H1 (cell line): ENCODE data around the gene RPTOR. TPM values are rescaled to one million over a fixed set of nuclear protein-coding genes. Genes with fewer than 3 reads are reported as not detected.

ENCODE experiments used
- CTCF ChIA-PET: fragments of 300-600 bp; sonication (Branson Sonifier 250); formaldehyde crosslinking; loops from one replicate; lab custom pipeline; 2021; ENCODE audit not compliant: partially characterized antibody; lab: Charles Lee
- POLR2A ChIA-PET: fragments of 300-600 bp; sonication (Branson Sonifier 250); formaldehyde crosslinking; loops from one replicate; lab custom pipeline; 2021; ENCODE audit warnings: inconsistent platforms; ENCODE audit not compliant: partially characterized antibody; lab: Charles Lee
- DNase-seq, 2 experiments: peaks; one replicate each; pipeline versions ENCODE4 v3.0.0 to v3.0.0-alpha.2; 2010 to 2022; ENCODE audit warnings: low spot score in 2 of 2, low read depth in 1 of 2, mixed read lengths in 1 of 2
- FAIRE-seq: peaks from 2 replicates; lab custom pipeline; 2011; peaks lifted over from hg19 to GRCh38; lab: Jason Lieb, UNC
- H2AFZ ChIP-seq: 2 replicates; pipeline ENCODE4 v1.8.1; 2012; ENCODE audit warnings: low read length, inconsistent platforms
- H2AK5ac ChIP-seq: 2 replicates; pipeline ENCODE4 v1.6.1; 2013; ENCODE audit warnings: low read depth, low read length
- H2BK120ac ChIP-seq: replicated peaks from 2 replicates; pipeline ENCODE3; 2013; ENCODE audit warnings: low read depth, low read length, inconsistent platforms
- H2BK12ac ChIP-seq: 2 replicates; pipeline ENCODE4 v1.6.1; 2013; ENCODE audit warnings: low read depth, low read length
- H2BK15ac ChIP-seq: 2 replicates; pipeline ENCODE4 v1.6.1; 2013; ENCODE audit warnings: low read length
- H2BK20ac ChIP-seq: 2 replicates; pipeline ENCODE4 v1.6.1; 2013; ENCODE audit warnings: low read length
- H2BK5ac ChIP-seq: 2 replicates; pipeline ENCODE4 v1.6.1; 2013; ENCODE audit warnings: low read depth, low read length
- H3K14ac ChIP-seq: 2 replicates; pipeline ENCODE4 v1.6.1; 2013; ENCODE audit warnings: inconsistent platforms; ENCODE audit not compliant: insufficient read length
- H3K18ac ChIP-seq: 2 replicates; pipeline ENCODE4 v1.6.1; 2013; ENCODE audit warnings: low read length; ENCODE audit errors: extremely low read depth
- H3K23ac ChIP-seq: 2 replicates; pipeline ENCODE4 v1.6.1; 2013; ENCODE audit warnings: inconsistent platforms; ENCODE audit not compliant: insufficient read length
- H3K23me2 ChIP-seq: 2 replicates; pipeline ENCODE4 v1.6.1; 2013; ENCODE audit warnings: low read depth, low read length
- H3K27ac ChIP-seq: 2 replicates; pipeline ENCODE4 v1.6.1; 2011; ENCODE audit warnings: low read depth, low read length, inconsistent platforms
- H3K27me3 ChIP-seq, 4 experiments: replicated peaks in 1 of 4; 1 replicate in 1 of 4; 2 replicates in 3 of 4; pipeline versions ENCODE4 v1.6.1 to v1.8.1; 2011 to 2013; ENCODE audit warnings: low read length in 3 of 4, mild to moderate bottlenecking in 3 of 4, inconsistent platforms in 2 of 4, mixed read lengths in 2 of 4, moderate library complexity in 1 of 4; ENCODE audit not compliant: control insufficient read depth in 3 of 4, insufficient read depth in 3 of 4; ENCODE audit errors: extremely low read depth in 1 of 4
- H3K36me3 ChIP-seq, 4 experiments: 2 replicates each; pipeline versions ENCODE4 v1.6.1 to v1.8.1; 2011 to 2013; ENCODE audit warnings: mild to moderate bottlenecking in 4 of 4, low read length in 3 of 4, moderate library complexity in 2 of 4, control low read depth in 1 of 4, inconsistent platforms in 1 of 4; ENCODE audit not compliant: insufficient read depth in 4 of 4, control insufficient read depth in 2 of 4
- H3K4ac ChIP-seq: replicated peaks from 2 replicates; pipeline ENCODE3; 2013; ENCODE audit warnings: low read length, low read depth, mixed read lengths, inconsistent platforms; ENCODE audit not compliant: insufficient read length
- H3K4me1 ChIP-seq, 4 experiments: replicated peaks in 1 of 4; 1 replicate in 1 of 4; 2 replicates in 3 of 4; pipeline versions ENCODE4 v1.6.1 to v1.8.1; 2011 to 2013; ENCODE audit warnings: low read length in 3 of 4, inconsistent platforms in 2 of 4, mixed read lengths in 1 of 4; ENCODE audit not compliant: insufficient read depth in 4 of 4, control insufficient read depth in 3 of 4
- H3K4me2 ChIP-seq, 2 experiments: 2 replicates each; pipeline versions ENCODE4 v1.6.1 to v1.8.1; 2011 to 2013; ENCODE audit warnings: low read depth in 2 of 2, low read length in 2 of 2, control low read depth in 1 of 2, inconsistent platforms in 1 of 2, mild to moderate bottlenecking in 1 of 2; ENCODE audit not compliant: insufficient read depth in 1 of 2
- H3K4me3 ChIP-seq, 4 experiments: fragments of 200-600, 300-600 bp in 1 of 4; sonication (generic), shearing (Covaris generic), sonication (Bioruptor Twin) in 1 of 4; 2 replicates each; pipeline versions ENCODE4 v1.5.1 to v1.8.1; 2011 to 2016; ENCODE audit warnings: low read length in 4 of 4, low read depth in 3 of 4, control low read depth in 2 of 4, inconsistent platforms in 2 of 4, mild to moderate bottlenecking in 2 of 4, mixed read lengths in 1 of 4, moderate library complexity in 1 of 4; ENCODE audit not compliant: insufficient read depth in 2 of 4; ENCODE audit errors: extremely low read depth in 1 of 4
- H3K56ac ChIP-seq: replicated peaks from 2 replicates; pipeline ENCODE3; 2013; ENCODE audit warnings: low read depth, mild to moderate bottlenecking, mixed read lengths, low read length, inconsistent platforms; ENCODE audit not compliant: insufficient read length
- H3K79me1 ChIP-seq: 2 replicates; pipeline ENCODE4 v1.6.1; 2013; ENCODE audit warnings: low read depth, low read length, control low read depth
- H3K79me2 ChIP-seq, 2 experiments: 2 replicates each; pipeline versions ENCODE4 v1.6.1 to v1.8.1; 2012 to 2013; ENCODE audit warnings: low read length in 2 of 2, mild to moderate bottlenecking in 2 of 2, inconsistent platforms in 1 of 2; ENCODE audit not compliant: insufficient read depth in 2 of 2, control insufficient read depth in 1 of 2
- H3K9ac ChIP-seq, 4 experiments: replicated peaks in 1 of 4; 1 replicate in 1 of 4; 2 replicates in 3 of 4; pipeline versions ENCODE4 v1.6.1 to v1.8.1; 2011 to 2013; ENCODE audit warnings: low read depth in 3 of 4, low read length in 3 of 4, control low read depth in 2 of 4, mild to moderate bottlenecking in 2 of 4, moderate library complexity in 2 of 4, inconsistent platforms in 1 of 4; ENCODE audit errors: extremely low read depth in 1 of 4
- H3K9me3 ChIP-seq, 2 experiments: 2 replicates each; pipeline versions ENCODE4 v1.6.1 to v1.8.1; 2012 to 2013; ENCODE audit warnings: mild to moderate bottlenecking in 2 of 2, moderate library complexity in 2 of 2, control low read depth in 1 of 2, inconsistent platforms in 1 of 2, low read depth in 1 of 2, low read length in 1 of 2, mixed read lengths in 1 of 2; ENCODE audit not compliant: insufficient read depth in 2 of 2
- H4K20me1 ChIP-seq, 2 experiments: replicated peaks in 1 of 2; 2 replicates each; pipeline versions ENCODE3 to v1.8.1; 2011 to 2013; ENCODE audit warnings: inconsistent platforms in 2 of 2, low read length in 2 of 2, mild to moderate bottlenecking in 1 of 2; ENCODE audit not compliant: insufficient read depth in 2 of 2, control insufficient read depth in 1 of 2
- H4K5ac ChIP-seq: 2 replicates; pipeline ENCODE4 v1.6.1; 2013; ENCODE audit warnings: low read length, low read depth, mixed read lengths, inconsistent platforms; ENCODE audit not compliant: insufficient read length
- H4K8ac ChIP-seq: 2 replicates; pipeline ENCODE4 v1.8.0; 2013; ENCODE audit warnings: mild to moderate bottlenecking, moderate library complexity, low read length, inconsistent platforms; ENCODE audit not compliant: insufficient read depth; ENCODE audit errors: extremely low read depth
- H4K91ac ChIP-seq: replicated peaks from 2 replicates; pipeline ENCODE3; 2013; ENCODE audit warnings: low read length, mixed read lengths, inconsistent platforms; ENCODE audit not compliant: insufficient read length
- CTBP2 ChIP-seq: IDR thresholded peaks from 2 replicates; pipeline ENCODE4 v1.7.0; 2011; ENCODE audit warnings: borderline replicate concordance, mild to moderate bottlenecking, moderate library complexity, mixed read lengths, low read length; ENCODE audit not compliant: insufficient read depth, insufficient read length
- EP300 ChIP-seq, 2 experiments: IDR thresholded peaks; 1 replicate in 1 of 2; 2 replicates in 1 of 2; pipeline ENCODE4 v1.6.1; 2011 to 2012; ENCODE audit warnings: low read depth in 2 of 2, low read length in 2 of 2, mild to moderate bottlenecking in 2 of 2, borderline replicate concordance in 1 of 2, inconsistent platforms in 1 of 2, moderate library complexity in 1 of 2
- POU5F1 ChIP-seq: IDR thresholded peaks from 2 replicates; pipeline ENCODE4 v1.6.1; 2011; ENCODE audit warnings: low read depth, mild to moderate bottlenecking, low read length, moderate library complexity
- RBBP5 ChIP-seq: IDR thresholded peaks from 2 replicates; pipeline ENCODE4 v1.7.1; 2012; ENCODE audit warnings: low read depth, mild to moderate bottlenecking, inconsistent platforms, low read length, moderate library complexity, borderline replicate concordance
- SRF ChIP-seq: IDR thresholded peaks from 2 replicates; pipeline ENCODE4 v1.6.1; 2011; ENCODE audit warnings: mild to moderate bottlenecking, low read depth, low read length, moderate library complexity
- TAF7 ChIP-seq: optimal IDR thresholded peaks from 2 replicates; pipeline ENCODE3; 2011; ENCODE audit warnings: low read depth, mild to moderate bottlenecking, inconsistent platforms, low read length, moderate library complexity, borderline replicate concordance
- TBP ChIP-seq: IDR thresholded peaks from 2 replicates; pipeline ENCODE4 v1.6.1; 2011; ENCODE audit warnings: low read depth, low read length, improper control_type of control experiment
- WGBS, 2 experiments: shearing (Covaris generic) in 1 of 2; methylation state at CpG; one replicate each; pipeline versions ENCODE4 v1.1.6 to v1.1.7; 2013 to 2015; ENCODE audit warnings: low lambda C conversion rate in 2 of 2, mixed read lengths in 2 of 2, inconsistent platforms in 1 of 2, low coverage in 1 of 2, missing lambda C conversion rate in 1 of 2; ENCODE audit not compliant: insufficient replicate concordance in 2 of 2, insufficient coverage in 1 of 2, insufficient read length in 1 of 2; ENCODE audit errors: extremely low coverage in 1 of 2, missing lambda C conversion rate in 1 of 2; 5-methylcytosine and 5-hydroxymethylcytosine counted together
- polyA plus RNA-seq, 7 experiments: library from polyadenylated mRNA; depleted of rRNA in 3 of 7; stranded (reverse) in 5 of 7; unstranded in 2 of 7; fragments of >200 nt in 5 of 7; fragments of 200-250 nt in 2 of 7; gene quantifications; 1 replicate in 5 of 7; 2 replicates in 1 of 7; 4 replicates in 1 of 7; pipeline versions ENCODE4 v1.2.1 to v1.2.3, GENCODE V29; 2011 to 2013; ENCODE audit warnings: missing spikeins in 2 of 7, mixed read lengths in 2 of 7
- total RNA-seq: library from RNA; stranded (reverse); fragmentation: NEBNext Ultra II Directional; extraction: Animal tissue kit (Norgen Biotek cat#: 25700); gene quantifications from 2 replicates; pipeline ENCODE4 v1.2.1, GENCODE V29; 2021

Gene RPTOR
- total and polyA plus RNA-seq, 2 of the 8 experiments (the other 6 are each of a cell fraction or from before 2014, with no cell fraction given): 6.9 to 28.7 TPM

DNA sequence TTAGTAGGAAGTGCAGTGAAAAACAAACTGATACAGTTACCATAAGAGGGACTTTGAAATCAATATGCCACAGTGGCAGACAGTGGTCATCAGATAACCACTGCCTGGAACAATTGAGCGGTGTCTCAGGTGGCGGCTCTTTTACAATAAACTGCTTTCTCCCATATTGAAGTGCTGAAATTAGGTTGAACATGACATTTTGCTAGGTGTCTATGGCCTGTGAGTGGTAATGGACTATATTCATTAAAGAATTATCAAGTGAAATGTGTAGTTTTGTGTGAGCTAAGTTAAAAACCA is 214.7 kb downstream of the RPTOR start:
- H3K4ac ChIP-seq: no peak overlapping the region
- H3K4me1 ChIP-seq: no peaks in the 10 kb centered on the region; a peak in 1 of 7 replicates
- H2BK5ac ChIP-seq: no peak overlapping the region
- no peak overlapping the region for H4K5ac ChIP-seq
- no peak overlapping the region for H4K91ac ChIP-seq
- H3K23me2 ChIP-seq: no peaks in the 10 kb centered on the region
- H2BK20ac ChIP-seq: no peak overlapping the region
- no peaks in the 10 kb centered on the region for H3K9me3 ChIP-seq
- no peaks in the 10 kb centered on the region for H3K27me3 ChIP-seq
- H3K79me2 ChIP-seq: no peaks in the 10 kb centered on the region
- no peak overlapping the region for H4K8ac ChIP-seq
- H3K14ac ChIP-seq: no peak overlapping the region
- H4K20me1 ChIP-seq: no peaks in the 10 kb centered on the region
- no peaks in the 10 kb centered on the region for H3K36me3 ChIP-seq
- H2BK12ac ChIP-seq: no peak overlapping the region
- no peak overlapping the region for H3K4me3 ChIP-seq
- no peak overlapping the region for H3K4me2 ChIP-seq
- no peak overlapping the region for H3K56ac ChIP-seq
- no peak overlapping the region for H3K9ac ChIP-seq
- no peak overlapping the region for H2BK15ac ChIP-seq
- no peak overlapping the region for H2AFZ ChIP-seq
- ChIA-PET CTCF (interaction anchor here (1.4 kb wide), 1 partner anchor 24 kb away, joined by 3 read pairs; no protein-coding TSS in a partner anchor), POLR2A (no interaction called here)
- FAIRE-seq (no peak), DNase-seq (no peak)
- no peak overlapping the region for H3K23ac ChIP-seq
- no peak overlapping the region for H2AK5ac ChIP-seq
- WGBS, 2 experiments: 98% methylated on average over 2 of the region's 2 CpGs; no CpG with 5 or more reads in 1 of the 2 experiments
- H3K79me1 ChIP-seq: no peaks in the 10 kb centered on the region
- H3K27ac ChIP-seq: no peak overlapping the region
- H2BK120ac ChIP-seq: no peak overlapping the region
- TF ChIP-seq EP300 (IDR thresholded peaks at IDR 0.05; ENCODE audit: borderline replicate concordance in 1 of 2, low read depth in 2 of 2, low read length in 2 of 2): no peak
- no peak for TF ChIP-seq CTBP2
- no peak for TF ChIP-seq RBBP5
- TF ChIP-seq TAF7: no peak
- TF ChIP-seq TBP: no peak
- TF ChIP-seq SRF: no peak
- TF ChIP-seq POU5F1: no peak
- no peak overlapping the region for H3K18ac ChIP-seq
